HT-29 (cell line): ENCODE results near the gene MTG1. TPM values are rescaled to one million over a fixed set of nuclear protein-coding genes. Genes with fewer than 3 reads are reported as not detected.
"Not testable (repeated sequence)": the region's sequence is repeated elsewhere in the genome, so short reads cannot be mapped to it uniquely, and the experiment has no call there.

Source experiments
- DNase-seq: peaks from one replicate; pipeline ENCODE4 v3.0.0-alpha.2; 2015; ENCODE audit warnings: low spot score
- total RNA-seq: library from RNA; depleted of rRNA; stranded (reverse); fragments of >200 nt; shearing (Covaris generic); gene quantifications from 2 replicates; pipeline ENCODE4 v1.2.3, GENCODE V29; 2014

The MTG1 gene
- total RNA-seq, 1 experiment from 2014 or later = 56.9 TPM

GRCh38 chr10:133377818-133378250, 16.1 kb upstream of the MTG1 start:
- DNase-seq = no peak

GRCh38 chr10:133378251-133379096, 15.5 kb upstream of the MTG1 start:
- peak; percentile 45 for DNase-seq

GRCh38 chr10:133379152-133379800, 14.7 kb upstream of the MTG1 start, which contains the start of gene PAOX:
Gene PAOX, plus strand, starts transcription at chr10:133379262. Its CDS starts 55 bp downstream, at chr10:133379317.
- peak; percentile 19 for DNase-seq

- DNase-seq = no peak
These were observed 13.9 kb upstream of the MTG1 start for GRCh38 chr10:133379801-133380666.

- no peak for DNase-seq
These were observed 12.9 kb upstream of the MTG1 start for GRCh38 chr10:133381036-133381435.

- DNase-seq = no peak
These were observed 10.4 kb upstream of the MTG1 start for GRCh38 chr10:133383551-133383950.

GRCh38 chr10:133384071-133384470, 9.9 kb upstream of the MTG1 start:
- DNase-seq = no peak

- no peak for DNase-seq
These were observed 8.7 kb upstream of the MTG1 start for GRCh38 chr10:133385214-133385613.

- not testable (repeated sequence) for DNase-seq
These were observed 7.0 kb upstream of the MTG1 start for GRCh38 chr10:133386951-133387350.

GRCh38 chr10:133388236-133388972, 5.6 kb upstream of the MTG1 start:
- DNase-seq = peak; percentile 25

GRCh38 chr10:133388973-133389818, 4.8 kb upstream of the MTG1 start:
- DNase-seq = no peak

- DNase-seq = no peak
These were observed 3.2 kb upstream of the MTG1 start for GRCh38 chr10:133390597-133391248.

GRCh38 chr10:133391249-133391635, 2.7 kb upstream of the MTG1 start:
- no peak for DNase-seq

GRCh38 chr10:133391761-133392518, 2.0 kb upstream of the MTG1 start:
- no peak for DNase-seq

GRCh38 chr10:133393401-133394063, 425 bp upstream of the MTG1 start:
- no peak for DNase-seq

- DNase-seq = no peak
These were observed 854 bp downstream of the MTG1 start for GRCh38 chr10:133394801-133395221.

- DNase-seq = no peak
These were observed 2.2 kb downstream of the MTG1 start for GRCh38 chr10:133396035-133396624.

GRCh38 chr10:133397938-133398337, 4.0 kb downstream of the MTG1 start:
- DNase-seq = no peak
